GM21390 (cell line): ENCODE measurements around the gene ZNF222.

Experiments
- ATAC-seq: cut with Tn5 transposase; IDR thresholded peaks from one replicate; pipeline ENCODE4 v1.9.1; 2021; ENCODE audit not compliant: unreplicated experiment

The ZNF222 gene

GRCh38 chr19:44025217-44025936 lies at the start of gene ZNF222:
TSS of gene ZNF222 (plus strand) at chr19:44025379. CDS start at chr19:44025437, 58 bp downstream.
- peak; percentile 89 for ATAC-seq

- ATAC-seq = no peak
Measured at GRCh38 chr19:43976732-43977131, 48.4 kb upstream of the ZNF222 start.

- ATAC-seq = peak; percentile 27
Measured at GRCh38 chr19:43983544-43983911, 41.7 kb upstream of the ZNF222 start.

GRCh38 chr19:43983912-43984686 lies 41.1 kb upstream of the ZNF222 start, which contains the start of gene ZNF155:
TSS of gene ZNF155 (plus strand) at chr19:43984188. CDS start at chr19:43988544, 4,356 bp downstream.
- peak; percentile 90 for ATAC-seq

- ATAC-seq = no peak
Measured at GRCh38 chr19:43984687-43985000, 40.5 kb upstream of the ZNF222 start.

- ATAC-seq = no peak
Measured at GRCh38 chr19:43997631-43998290, 27.4 kb upstream of the ZNF222 start.

- no peak for ATAC-seq
Measured at GRCh38 chr19:44002212-44002565, 23.0 kb upstream of the ZNF222 start.

- ATAC-seq = peak; percentile 93
Measured at GRCh38 chr19:44002566-44003460, 22.4 kb upstream of the ZNF222 start, which contains the start of gene ZNF230. TSS of gene ZNF230 (plus strand) at chr19:44002957. CDS start at chr19:44007079, 4,122 bp downstream.

GRCh38 chr19:44003461-44004009 lies 21.6 kb upstream of the ZNF222 start:
- peak; percentile 35 for ATAC-seq

- no peak for ATAC-seq
Measured at GRCh38 chr19:44005973-44006372, 19.2 kb upstream of the ZNF222 start.

- ATAC-seq = no peak
Measured at GRCh38 chr19:44007473-44007872, 17.7 kb upstream of the ZNF222 start.

- ATAC-seq = no peak
Measured at GRCh38 chr19:44010468-44010867, 14.7 kb upstream of the ZNF222 start.

- no peak for ATAC-seq
Measured at GRCh38 chr19:44019498-44019897, 5.7 kb upstream of the ZNF222 start.

- ATAC-seq = no peak
Measured at GRCh38 chr19:44021221-44021620, 4.0 kb upstream of the ZNF222 start.

GRCh38 chr19:44024900-44025216 lies 321 bp upstream of the ZNF222 start:
- no peak for ATAC-seq

GRCh38 chr19:44026622-44027021 lies 1.4 kb downstream of the ZNF222 start:
- ATAC-seq = no peak

- no peak for ATAC-seq
Measured at GRCh38 chr19:44032001-44032610, 6.9 kb downstream of the ZNF222 start.

GRCh38 chr19:44042147-44042546 lies 17.0 kb downstream of the ZNF222 start:
- no peak for ATAC-seq

GRCh38 chr19:44050740-44051649 lies 25.8 kb downstream of the ZNF222 start:
- no peak for ATAC-seq
